ENCODE data around the gene CDH13. TPM values are rescaled to one million over a fixed set of nuclear protein-coding genes. Genes with fewer than 3 reads are reported as not detected.

CDH13 gene
- total and polyA plus RNA-seq, 2 experiments from 2014 or later, result 1.2 to 1.5 TPM

DNA sequence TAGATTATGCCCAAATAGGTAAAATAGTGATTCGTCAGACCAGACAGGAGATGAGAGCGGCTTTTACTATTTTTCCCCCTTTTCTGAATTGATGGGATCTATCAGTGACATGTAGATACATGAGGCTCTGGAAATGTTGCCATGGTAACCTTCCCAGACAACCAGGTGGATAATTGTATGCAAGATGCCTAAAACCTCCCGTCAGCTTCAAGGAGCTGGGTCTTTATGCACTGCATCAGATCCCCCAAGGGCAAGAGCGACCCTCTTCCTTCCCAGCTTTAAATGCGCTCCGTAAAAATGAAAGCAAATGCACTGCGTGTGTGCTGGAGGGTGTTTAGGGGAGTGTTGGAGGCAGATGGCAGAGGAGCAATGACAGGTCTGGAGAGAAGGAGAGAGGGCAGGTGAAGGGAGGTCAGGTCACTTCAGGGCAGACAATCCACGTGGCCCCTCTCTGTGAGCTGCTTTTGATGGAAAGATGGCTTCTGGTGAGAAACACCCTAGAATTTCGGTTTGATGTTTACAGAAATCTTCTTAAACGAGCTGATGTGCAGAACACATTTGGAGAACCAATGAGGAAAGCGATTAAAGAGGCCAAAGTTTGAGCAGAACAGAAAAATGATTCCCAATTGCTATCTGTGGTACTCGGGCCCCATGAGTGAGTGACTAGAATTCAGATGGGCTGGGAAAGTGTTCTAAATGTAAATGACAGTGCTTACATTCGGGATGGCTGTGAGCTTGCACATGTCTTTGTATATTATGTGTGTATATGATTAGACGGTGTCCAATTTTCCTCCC, 719.3 kb downstream of the CDH13 start:
- H3K27me3 ChIP-seq, result no peaks in the 10 kb centered on the region
- H3K9me3 ChIP-seq (ENCODE audit: low read depth), result no peaks in the 10 kb centered on the region
- no peak for DNase-seq (ENCODE audit: low spot score)
- no peaks in the 10 kb centered on the region for H4K20me1 ChIP-seq (ENCODE audit: insufficient read depth, poor library complexity, severe bottlenecking)
- no peaks in the 10 kb centered on the region for H3K9me2 ChIP-seq (replicated peaks; ENCODE audit: insufficient read depth)
- H3K27ac ChIP-seq, result no peak overlapping the region
- H3K4me3 ChIP-seq, result no peak overlapping the region
- 72% methylated on average over 14 of the region's 14 CpGs for WGBS (ENCODE audit: low lambda C conversion rate, missing lambda C conversion rate)
- H2AFZ ChIP-seq, result no peak overlapping the region
- no peaks in the 10 kb centered on the region for H3K36me3 ChIP-seq (replicated peaks; ENCODE audit: insufficient read depth, low read depth)
- TF ChIP-seq, protein P1, sequence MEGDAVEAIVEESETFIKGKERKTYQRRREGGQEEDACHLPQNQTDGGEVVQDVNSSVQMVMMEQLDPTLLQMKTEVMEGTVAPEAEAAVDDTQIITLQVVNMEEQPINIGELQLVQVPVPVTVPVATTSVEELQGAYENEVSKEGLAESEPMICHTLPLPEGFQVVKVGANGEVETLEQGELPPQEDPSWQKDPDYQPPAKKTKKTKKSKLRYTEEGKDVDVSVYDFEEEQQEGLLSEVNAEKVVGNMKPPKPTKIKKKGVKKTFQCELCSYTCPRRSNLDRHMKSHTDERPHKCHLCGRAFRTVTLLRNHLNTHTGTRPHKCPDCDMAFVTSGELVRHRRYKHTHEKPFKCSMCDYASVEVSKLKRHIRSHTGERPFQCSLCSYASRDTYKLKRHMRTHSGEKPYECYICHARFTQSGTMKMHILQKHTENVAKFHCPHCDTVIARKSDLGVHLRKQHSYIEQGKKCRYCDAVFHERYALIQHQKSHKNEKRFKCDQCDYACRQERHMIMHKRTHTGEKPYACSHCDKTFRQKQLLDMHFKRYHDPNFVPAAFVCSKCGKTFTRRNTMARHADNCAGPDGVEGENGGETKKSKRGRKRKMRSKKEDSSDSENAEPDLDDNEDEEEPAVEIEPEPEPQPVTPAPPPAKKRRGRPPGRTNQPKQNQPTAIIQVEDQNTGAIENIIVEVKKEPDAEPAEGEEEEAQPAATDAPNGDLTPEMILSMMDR (IDR thresholded peaks at IDR 0.05; ENCODE audit: poor library complexity), result no peak
- TF ChIP-seq EZH2 (IDR thresholded peaks at IDR 0.05; ENCODE audit: borderline replicate concordance) (no peak), EZH2phosphoT487 (IDR thresholded peaks at IDR 0.05; ENCODE audit: low read depth, severe bottlenecking, unreplicated experiment) (no peak)
- no peaks in the 10 kb centered on the region for H3K4me1 ChIP-seq (ENCODE audit: insufficient read depth)
- no peak overlapping the region for H3K4me2 ChIP-seq
- H3K79me2 ChIP-seq, result no peaks in the 10 kb centered on the region

DNA sequence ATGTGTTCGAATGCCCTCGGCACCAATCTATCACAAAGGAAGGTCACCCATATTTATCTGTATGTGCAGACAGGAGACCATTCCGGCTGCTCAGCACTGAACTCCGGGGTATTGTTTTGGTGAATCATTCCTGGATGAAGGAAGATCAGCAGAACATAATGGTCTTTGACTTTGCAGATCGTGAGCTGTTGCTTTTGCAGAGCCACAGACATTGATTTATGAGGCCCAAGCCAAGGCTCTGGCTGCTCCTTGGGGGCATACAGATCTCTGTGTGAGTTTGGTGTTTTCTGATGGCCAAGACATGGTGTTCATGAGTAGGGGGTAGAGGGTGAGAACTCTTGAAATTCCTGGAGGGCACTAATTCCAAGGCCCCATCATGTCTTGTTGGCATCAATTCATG, 722.2 kb downstream of the CDH13 start:
- no peak overlapping the region for H3K4me3 ChIP-seq
- H3K36me3 ChIP-seq (replicated peaks; ENCODE audit: insufficient read depth, low read depth), result no peaks in the 10 kb centered on the region
- H4K20me1 ChIP-seq (ENCODE audit: insufficient read depth, poor library complexity, severe bottlenecking), result no peaks in the 10 kb centered on the region
- H2AFZ ChIP-seq, result no peak overlapping the region
- no peak overlapping the region for H3K27ac ChIP-seq
- no peak for DNase-seq (ENCODE audit: low spot score)
- WGBS (ENCODE audit: low lambda C conversion rate, missing lambda C conversion rate), result 81% methylated on average over 5 of the region's 5 CpGs
- no peaks in the 10 kb centered on the region for H3K4me1 ChIP-seq (ENCODE audit: insufficient read depth)
- no peaks in the 10 kb centered on the region for H3K27me3 ChIP-seq
- no peaks in the 10 kb centered on the region for H3K9me3 ChIP-seq (ENCODE audit: low read depth)
- H3K79me2 ChIP-seq, result no peaks in the 10 kb centered on the region
- no peak overlapping the region for H3K4me2 ChIP-seq
- TF ChIP-seq EZH2phosphoT487 (IDR thresholded peaks at IDR 0.05; ENCODE audit: low read depth, severe bottlenecking, unreplicated experiment) (no peak), EZH2 (IDR thresholded peaks at IDR 0.05; ENCODE audit: borderline replicate concordance) (no peak)
- TF ChIP-seq, protein P1 (IDR thresholded peaks at IDR 0.05; ENCODE audit: poor library complexity), result no peak
- H3K9me2 ChIP-seq (replicated peaks; ENCODE audit: insufficient read depth), result no peaks in the 10 kb centered on the region

GRCh38 chr16:83350481-83350880, 723.7 kb downstream of the CDH13 start:
- no peak overlapping the region for H3K27ac ChIP-seq
- no peaks in the 10 kb centered on the region for H4K20me1 ChIP-seq (ENCODE audit: insufficient read depth, poor library complexity, severe bottlenecking)
- no peak overlapping the region for H2AFZ ChIP-seq
- H3K36me3 ChIP-seq (replicated peaks; ENCODE audit: insufficient read depth, low read depth), result no peaks in the 10 kb centered on the region
- H3K9me2 ChIP-seq (replicated peaks; ENCODE audit: insufficient read depth), result no peaks in the 10 kb centered on the region
- 90% methylated on average over 5 of the region's 5 CpGs for WGBS (ENCODE audit: low lambda C conversion rate, missing lambda C conversion rate)
- no peaks in the 10 kb centered on the region for H3K9me3 ChIP-seq (ENCODE audit: low read depth)
- H3K4me1 ChIP-seq (ENCODE audit: insufficient read depth), result no peaks in the 10 kb centered on the region
- no peak overlapping the region for H3K4me3 ChIP-seq
- TF ChIP-seq, protein P1 (IDR thresholded peaks at IDR 0.05; ENCODE audit: poor library complexity), result no peak
- TF ChIP-seq EZH2 (IDR thresholded peaks at IDR 0.05; ENCODE audit: borderline replicate concordance), result no peak
- no peak for TF ChIP-seq EZH2phosphoT487 (IDR thresholded peaks at IDR 0.05; ENCODE audit: low read depth, severe bottlenecking, unreplicated experiment)
- H3K4me2 ChIP-seq, result no peak overlapping the region
- no peaks in the 10 kb centered on the region for H3K27me3 ChIP-seq
- DNase-seq (ENCODE audit: low spot score), result no peak
- H3K79me2 ChIP-seq, result no peaks in the 10 kb centered on the region

Data from hepatocyte (in vitro differentiated cells).